Activated CD4-positive, alpha-beta T cell treated with anti-CD3 and anti-CD28 coated beads for 1 hour (primary cell): ENCODE data around the gene SMIM45.

Experiments
- DNase-seq: peaks from one replicate; pipeline ENCODE4 v3.0.0-alpha.2; 2020

Gene SMIM45

GRCh38 chr22:41951898-41952474 is at the start of gene SMIM45:
TSS of gene SMIM45 (plus strand) at chr22:41952150.
- DNase-seq = no peak

- no peak for DNase-seq
Observed at GRCh38 chr22:41902932-41903421, 49.0 kb upstream of the SMIM45 start.

GRCh38 chr22:41904450-41905410 is 47.2 kb upstream of the SMIM45 start:
- DNase-seq = no peak

GRCh38 chr22:41905411-41906202 is 46.3 kb upstream of the SMIM45 start:
- DNase-seq = no peak

GRCh38 chr22:41906822-41907221 is 45.1 kb upstream of the SMIM45 start:
- no peak for DNase-seq

- no peak for DNase-seq
Observed at GRCh38 chr22:41907436-41908401, 44.2 kb upstream of the SMIM45 start.

- DNase-seq = no peak
Observed at GRCh38 chr22:41908411-41909309, 43.3 kb upstream of the SMIM45 start.

GRCh38 chr22:41909310-41910049 is 42.5 kb upstream of the SMIM45 start:
- DNase-seq = no peak

- no peak for DNase-seq
Observed at GRCh38 chr22:41910050-41911000, 41.6 kb upstream of the SMIM45 start.

GRCh38 chr22:41911001-41911611 is 40.8 kb upstream of the SMIM45 start:
- no peak for DNase-seq

GRCh38 chr22:41912338-41913039 is 39.5 kb upstream of the SMIM45 start:
- no peak for DNase-seq

GRCh38 chr22:41913040-41913719 is 38.8 kb upstream of the SMIM45 start:
- no peak for DNase-seq

GRCh38 chr22:41913842-41914534 is 38.0 kb upstream of the SMIM45 start:
- no peak for DNase-seq

- DNase-seq = no peak
Observed at GRCh38 chr22:41914611-41915034, 37.3 kb upstream of the SMIM45 start.

- peak; percentile 37 for DNase-seq
Observed at GRCh38 chr22:41915035-41915785, 36.7 kb upstream of the SMIM45 start, which contains the start of gene SHISA8. TSS of gene SHISA8 (minus strand) at chr22:41915074. CDS start at chr22:41914667, 407 bp downstream.
